PC-9 (cell line): Measurements from ENCODE around the gene MAPK10. TPM values are rescaled to one million over a fixed set of nuclear protein-coding genes. Genes with fewer than 3 reads are reported as not detected.

Experiments used
- BruUV-seq: library from RNA; stranded (reverse); fragments of 400-500 nt; replicated peaks from 2 replicates; lab custom pipeline; 2021; lab: Mats Ljungman, UMichigan
- CTCF ChIA-PET: fragments of 300-600 bp; sonication (Branson Sonifier 250); formaldehyde crosslinking; loops from one replicate; lab custom pipeline; 2022; ENCODE audit warnings: antibody characterized with exemption; lab: Charles Lee
- POLR2A ChIA-PET: fragments of 300-600 bp; sonication (Branson Sonifier 250); formaldehyde crosslinking; loops from one replicate; lab custom pipeline; 2022; ENCODE audit warnings: antibody characterized with exemption; ENCODE audit not compliant: unreplicated experiment; lab: Charles Lee
- DNase-seq, 2 experiments: peaks; one replicate each; pipeline versions ENCODE4 v3.0.0 to v3.0.0-alpha.2; 2015 to 2022; ENCODE audit warnings: mixed read lengths in 1 of 2
- H2AFZ ChIP-seq: fragments of 200-600 bp; sonication (generic); 2 replicates; pipeline ENCODE4 v1.8.1; 2017; ENCODE audit warnings: antibody characterized with exemption
- H3F3A ChIP-seq: fragments of 200-600 bp; sonication (generic); 2 replicates; pipeline ENCODE4 v1.8.1; 2017; ENCODE audit warnings: antibody characterized with exemption, mild to moderate bottlenecking, low read depth; ENCODE audit not compliant: insufficient read depth
- H3K27ac ChIP-seq: fragments of 200-600 bp; sonication (generic); 2 replicates; pipeline ENCODE4 v1.6.1; 2016; ENCODE audit warnings: mixed run types
- H3K27me3 ChIP-seq: fragments of 200-600 bp; sonication (generic); 2 replicates; pipeline ENCODE4 v1.6.1; 2016; ENCODE audit warnings: low read depth, mixed run types; ENCODE audit not compliant: insufficient read depth
- H3K36me3 ChIP-seq: fragments of 200-600 bp; sonication (generic); 2 replicates; pipeline ENCODE4 v1.6.1; 2016; ENCODE audit warnings: low read depth, mixed run types
- H3K4me1 ChIP-seq: fragments of 200-600 bp; sonication (generic); replicated peaks from 2 replicates; pipeline ENCODE4 v1.6.1; 2016; ENCODE audit warnings: mixed run types; ENCODE audit not compliant: insufficient read depth
- H3K4me2 ChIP-seq: fragments of 200-600 bp; sonication (generic); 2 replicates; pipeline ENCODE4 v1.6.1; 2017; ENCODE audit warnings: mixed run types
- H3K4me3 ChIP-seq: fragments of 200-600 bp; sonication (generic); 2 replicates; pipeline ENCODE4 v1.6.1; 2016; ENCODE audit warnings: mixed run types
- H3K79me2 ChIP-seq: fragments of 200-600 bp; sonication (generic); 2 replicates; pipeline ENCODE4 v1.6.1; 2017; ENCODE audit warnings: low read depth, mixed run types
- H3K9me2 ChIP-seq: fragments of 200-600 bp; sonication (generic); 2 replicates; pipeline ENCODE4 v1.8.1; 2017; ENCODE audit warnings: mild to moderate bottlenecking; ENCODE audit not compliant: insufficient read depth
- H3K9me3 ChIP-seq: fragments of 200-600 bp; sonication (generic); 2 replicates; pipeline ENCODE4 v1.8.1; 2016; ENCODE audit warnings: low read depth; ENCODE audit not compliant: insufficient read depth
- H4K20me1 ChIP-seq: fragments of 200-600 bp; sonication (generic); 2 replicates; pipeline ENCODE4 v1.8.1; 2017; ENCODE audit not compliant: insufficient read depth
- EZH2 ChIP-seq: fragments of 200-600 bp; sonication (generic); IDR thresholded peaks from 2 replicates; pipeline ENCODE4 v1.8.0; 2017; ENCODE audit warnings: antibody characterized with exemption, low read depth
- intact Hi-C: fragments of 100-400 bp; cut with micrococcal nuclease; formaldehyde crosslinking; loops from one replicate; pipeline ENCODE4 v1.10.0; 2022; ENCODE audit not compliant: unreplicated experiment
- total RNA-seq: library from RNA; stranded (reverse); gene quantifications from 2 replicates; pipeline ENCODE4 v1.2.3, GENCODE V29; 2021
- TF ChIP-seq, protein P1 (sequence below): fragments of 200-600 bp; sonication (generic); conservative IDR thresholded peaks from 2 replicates; pipeline ENCODE4 v1.6.1; 2017; ENCODE audit warnings: mixed run types, antibody characterized with exemption, mild to moderate bottlenecking, moderate library complexity

Gene MAPK10
- total RNA-seq, 1 experiment from 2014 or later: 4.2 TPM

DNA sequence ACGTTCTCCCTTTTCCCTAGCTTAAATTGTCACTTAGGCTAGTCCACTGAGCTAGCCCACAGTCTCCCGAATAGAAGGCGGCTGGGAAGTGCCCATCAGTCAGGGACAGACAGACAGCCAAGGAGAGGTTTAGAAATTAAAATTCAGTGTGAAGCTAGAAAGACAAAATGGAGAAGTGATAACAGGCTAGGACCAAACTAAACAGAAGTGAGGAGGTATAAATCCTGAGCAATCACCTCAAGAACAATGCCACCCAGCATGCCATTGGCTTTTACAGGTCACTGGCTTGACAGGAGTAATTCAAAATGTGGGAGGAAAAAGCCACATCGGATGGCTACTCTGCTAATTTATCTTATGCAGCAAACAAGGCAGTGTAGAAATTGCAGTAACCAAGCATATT is 138.9 kb downstream of the MAPK10 start:
- TF ChIP-seq, protein P1, sequence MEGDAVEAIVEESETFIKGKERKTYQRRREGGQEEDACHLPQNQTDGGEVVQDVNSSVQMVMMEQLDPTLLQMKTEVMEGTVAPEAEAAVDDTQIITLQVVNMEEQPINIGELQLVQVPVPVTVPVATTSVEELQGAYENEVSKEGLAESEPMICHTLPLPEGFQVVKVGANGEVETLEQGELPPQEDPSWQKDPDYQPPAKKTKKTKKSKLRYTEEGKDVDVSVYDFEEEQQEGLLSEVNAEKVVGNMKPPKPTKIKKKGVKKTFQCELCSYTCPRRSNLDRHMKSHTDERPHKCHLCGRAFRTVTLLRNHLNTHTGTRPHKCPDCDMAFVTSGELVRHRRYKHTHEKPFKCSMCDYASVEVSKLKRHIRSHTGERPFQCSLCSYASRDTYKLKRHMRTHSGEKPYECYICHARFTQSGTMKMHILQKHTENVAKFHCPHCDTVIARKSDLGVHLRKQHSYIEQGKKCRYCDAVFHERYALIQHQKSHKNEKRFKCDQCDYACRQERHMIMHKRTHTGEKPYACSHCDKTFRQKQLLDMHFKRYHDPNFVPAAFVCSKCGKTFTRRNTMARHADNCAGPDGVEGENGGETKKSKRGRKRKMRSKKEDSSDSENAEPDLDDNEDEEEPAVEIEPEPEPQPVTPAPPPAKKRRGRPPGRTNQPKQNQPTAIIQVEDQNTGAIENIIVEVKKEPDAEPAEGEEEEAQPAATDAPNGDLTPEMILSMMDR: no peak
- TF ChIP-seq EZH2: no peak
- H3K4me2 ChIP-seq: no peak overlapping the region

GRCh38 chr4:86220121-86220520 is 139.7 kb downstream of the MAPK10 start:
- Histone ChIP-seq H3K27ac (no peak overlapping the region), H3K4me1 (no peaks in the 10 kb centered on the region)

More for the DNA sequence above, 138.9 kb downstream of the MAPK10 start:
- BruUV-seq: no TSS peak
- no peaks in the 10 kb centered on the region for H4K20me1 ChIP-seq
- H3K27ac ChIP-seq: no peak overlapping the region
- H3K27me3 ChIP-seq: no peaks in the 10 kb centered on the region
- no peaks in the 10 kb centered on the region for H3F3A ChIP-seq
- H3K9me2 ChIP-seq: no peaks in the 10 kb centered on the region
- ChIA-PET POLR2A (no interaction called here), CTCF (no interaction called here)
- no peaks in the 10 kb centered on the region for H3K4me1 ChIP-seq
- H3K9me3 ChIP-seq: no peaks in the 10 kb centered on the region
- intact Hi-C loops: no loop called here
- no peak overlapping the region for H2AFZ ChIP-seq
- H3K36me3 ChIP-seq: no peaks in the 10 kb centered on the region
- H3K4me3 ChIP-seq: no peak overlapping the region
- H3K79me2 ChIP-seq: no peaks in the 10 kb centered on the region
- DNase-seq: no peak

GRCh38 chr4:86218746-86219473 is 140.9 kb downstream of the MAPK10 start:
- POLR2A ChIA-PET: no interaction called here
- H3K9me2 ChIP-seq: no peaks in the 10 kb centered on the region

More at GRCh38 chr4:86220121-86220520, 139.7 kb downstream of the MAPK10 start:
- no peak for TF ChIP-seq EZH2
- TF ChIP-seq, protein P1: no peak
- intact Hi-C loops: no loop called here
- Histone ChIP-seq H3K9me3 (no peaks in the 10 kb centered on the region), H3K9me2 (no peaks in the 10 kb centered on the region), H3K27me3 (no peaks in the 10 kb centered on the region), H3K4me2 (no peak overlapping the region), H4K20me1 (no peaks in the 10 kb centered on the region), H3K79me2 (no peaks in the 10 kb centered on the region), H2AFZ (no peak overlapping the region), H3K4me3 (no peak overlapping the region), H3F3A (no peaks in the 10 kb centered on the region), H3K36me3 (no peaks in the 10 kb centered on the region)
- no TSS peak for BruUV-seq
- CTCF ChIA-PET: no interaction called here
- POLR2A ChIA-PET: no interaction called here
- DNase-seq: no peak

More at GRCh38 chr4:86218746-86219473, 140.9 kb downstream of the MAPK10 start:
- Histone ChIP-seq H3K36me3 (no peaks in the 10 kb centered on the region), H3K4me2 (no peak overlapping the region), H4K20me1 (no peaks in the 10 kb centered on the region), H3K27ac (no peak overlapping the region), H3K79me2 (no peaks in the 10 kb centered on the region), H3K4me3 (no peak overlapping the region), H3K9me3 (no peaks in the 10 kb centered on the region), H3F3A (no peaks in the 10 kb centered on the region), H3K27me3 (no peaks in the 10 kb centered on the region), H3K4me1 (no peaks in the 10 kb centered on the region), H2AFZ (no peak overlapping the region)
- CTCF ChIA-PET: no interaction called here
- BruUV-seq: no TSS peak
- no peak for DNase-seq
- intact Hi-C loops: no loop called here
- TF ChIP-seq, protein P1: no peak
- no peak for TF ChIP-seq EZH2
